ENCODE data around the gene SERPINE1.
"Not testable (repeated sequence)": the region's sequence is repeated elsewhere in the genome, so short reads cannot be mapped to it uniquely, and the experiment has no call there.

The SERPINE1 gene

DNA sequence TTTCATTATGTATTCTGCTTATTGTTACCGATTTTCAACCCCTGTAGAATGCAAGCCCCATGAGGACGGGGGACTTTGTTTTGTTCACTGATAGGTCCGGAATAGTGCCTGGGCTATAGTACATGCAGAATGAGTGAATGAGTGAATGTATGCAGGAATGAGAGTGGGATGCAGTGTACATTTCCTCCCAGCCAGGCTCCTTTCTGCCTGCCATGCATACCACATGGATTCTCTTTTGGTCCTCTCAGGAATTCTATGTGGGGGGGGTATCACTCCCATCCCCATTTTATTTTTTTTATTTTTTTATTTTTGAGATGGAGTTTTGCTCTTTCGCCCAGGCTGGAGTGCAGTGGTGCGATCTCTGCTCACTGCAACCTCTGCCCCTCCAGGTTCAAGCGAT is 24.9 kb upstream of the SERPINE1 start:
- DNase-seq (ENCODE audit: low read depth) = no peak

DNA sequence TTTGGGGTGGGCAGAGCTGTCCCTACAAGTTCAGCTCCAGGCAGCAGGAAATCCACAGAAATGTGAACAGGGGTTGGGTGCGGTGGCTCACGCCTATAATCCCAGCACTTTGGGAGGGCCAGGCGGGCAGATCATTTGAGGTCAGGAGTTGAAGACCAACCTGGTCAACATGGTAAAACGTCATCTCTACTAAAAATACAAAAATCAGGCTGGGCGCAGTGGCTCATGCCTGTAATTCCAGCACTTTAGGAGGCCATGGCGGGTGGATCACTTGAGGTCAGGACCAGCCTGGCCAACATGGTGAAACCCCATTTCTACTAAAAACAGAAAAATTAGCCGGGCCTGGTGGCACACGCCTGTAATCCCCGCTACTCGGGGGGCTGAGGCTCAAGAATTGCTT is 23.2 kb upstream of the SERPINE1 start:
- DNase-seq (ENCODE audit: low read depth) = not testable (repeated sequence)

DNA sequence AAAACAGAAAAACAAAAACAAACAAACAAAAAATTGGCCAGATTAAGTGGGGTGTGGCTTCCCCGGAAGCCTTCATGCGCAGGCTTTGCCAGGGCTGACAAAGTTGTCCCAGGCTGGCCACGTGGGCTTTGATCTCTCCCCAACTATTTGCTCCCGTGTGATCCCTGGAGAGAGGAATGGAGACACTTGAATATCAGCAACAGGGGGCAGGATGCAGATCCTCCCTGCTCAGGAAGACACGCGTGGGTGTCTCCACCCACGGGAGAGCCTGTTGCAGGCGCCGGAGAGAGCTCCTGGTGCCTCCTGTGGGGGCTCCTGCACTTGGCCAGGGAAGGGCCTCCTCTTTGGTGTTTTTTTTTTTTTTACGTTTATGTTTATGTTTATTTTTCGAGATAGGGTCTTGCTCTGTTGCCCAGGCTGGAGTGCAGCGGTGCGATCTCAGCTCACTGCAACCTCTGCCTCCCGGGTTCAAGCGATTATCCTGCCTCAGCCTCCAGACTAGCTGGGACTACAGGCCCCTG is 22.7 kb upstream of the SERPINE1 start:
- no peak for DNase-seq (ENCODE audit: low read depth)

DNA sequence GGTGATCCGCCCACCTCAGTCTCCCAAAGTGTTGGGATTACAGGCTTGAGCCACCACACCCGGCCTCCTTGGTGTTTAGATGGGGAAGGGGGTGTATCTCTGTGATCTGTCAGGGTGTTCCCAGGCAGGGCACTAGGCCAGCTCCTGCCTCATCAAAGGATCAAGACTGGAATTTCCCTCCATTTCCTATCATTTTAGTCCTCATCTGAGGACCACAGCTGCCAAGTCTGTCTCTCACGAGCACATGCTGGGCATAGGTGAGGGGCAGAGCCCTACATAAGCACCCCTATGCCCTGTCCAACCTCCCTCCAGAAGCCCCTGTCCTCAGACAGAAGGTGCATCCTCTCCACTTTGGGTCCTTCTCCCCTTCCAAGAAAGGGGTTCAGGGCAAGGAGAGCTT is 22.1 kb upstream of the SERPINE1 start:
- DNase-seq (ENCODE audit: low read depth) = no peak

DNA sequence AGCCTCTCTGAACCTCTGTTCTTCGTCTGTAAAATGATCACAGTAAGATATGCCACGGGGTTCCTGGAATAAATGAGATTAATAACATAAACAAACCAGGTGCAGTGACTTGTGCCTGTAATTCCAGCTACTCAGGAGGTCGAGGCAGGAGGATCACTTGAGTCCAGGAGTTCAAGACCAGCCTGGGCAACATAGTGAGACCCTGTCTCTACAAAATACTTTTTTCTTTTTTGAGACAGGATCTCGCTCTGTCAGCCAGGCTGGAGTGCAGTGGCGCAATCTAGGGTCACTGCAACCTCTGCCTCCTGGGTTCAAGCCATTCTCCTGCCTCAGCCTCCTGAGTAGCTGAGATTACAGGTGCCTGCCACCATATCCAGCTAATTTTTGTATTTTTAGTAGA is 21.7 kb upstream of the SERPINE1 start:
- DNase-seq (ENCODE audit: low read depth) = not testable (repeated sequence)

DNA sequence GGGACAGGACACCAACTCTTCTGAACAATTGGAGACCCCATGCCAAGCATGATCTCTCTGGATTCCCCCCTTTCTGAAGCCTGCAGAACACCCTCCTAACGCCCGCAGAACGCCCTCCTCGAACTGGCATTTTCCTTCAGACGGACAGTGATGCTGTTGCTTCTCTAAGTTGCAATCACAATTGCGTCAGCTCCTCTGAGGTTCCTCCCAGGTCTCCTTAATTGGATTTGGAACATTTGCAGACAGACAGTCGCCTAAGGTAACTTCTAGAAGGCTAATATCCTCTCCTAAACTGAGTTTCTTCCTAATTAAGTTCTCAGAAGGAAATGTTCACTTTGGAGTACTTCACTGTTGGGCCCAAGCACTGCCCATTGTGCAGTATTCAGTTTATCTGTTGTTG is 20.5 kb upstream of the SERPINE1 start:
- DNase-seq (ENCODE audit: low read depth) = no peak

DNA sequence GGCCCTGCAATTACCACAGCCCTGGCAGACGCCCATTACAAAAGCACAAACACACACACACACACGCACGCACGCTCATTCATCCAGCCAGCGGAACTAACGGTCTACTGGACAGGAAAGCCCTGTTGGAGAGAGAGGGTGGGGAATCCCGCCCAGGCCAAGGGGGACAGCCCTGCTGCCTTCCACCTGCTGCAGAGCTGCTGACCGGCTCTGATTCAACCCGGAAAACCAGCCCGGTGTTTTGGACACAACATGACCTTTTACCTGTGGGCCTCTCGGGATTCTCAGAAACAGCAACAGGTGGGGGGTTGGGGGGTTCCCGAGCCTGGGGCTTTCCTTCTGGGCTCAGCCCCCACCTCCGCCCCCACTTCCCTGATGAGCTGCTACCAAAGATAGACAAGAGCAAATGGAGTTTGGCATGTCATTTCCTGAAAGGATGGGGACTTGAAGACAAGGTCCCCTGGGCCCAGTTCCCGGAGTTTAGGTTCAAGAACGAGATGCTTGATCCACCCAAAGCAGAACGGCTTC is 18.5 kb upstream of the SERPINE1 start:
- DNase-seq (ENCODE audit: low read depth) = no peak

DNA sequence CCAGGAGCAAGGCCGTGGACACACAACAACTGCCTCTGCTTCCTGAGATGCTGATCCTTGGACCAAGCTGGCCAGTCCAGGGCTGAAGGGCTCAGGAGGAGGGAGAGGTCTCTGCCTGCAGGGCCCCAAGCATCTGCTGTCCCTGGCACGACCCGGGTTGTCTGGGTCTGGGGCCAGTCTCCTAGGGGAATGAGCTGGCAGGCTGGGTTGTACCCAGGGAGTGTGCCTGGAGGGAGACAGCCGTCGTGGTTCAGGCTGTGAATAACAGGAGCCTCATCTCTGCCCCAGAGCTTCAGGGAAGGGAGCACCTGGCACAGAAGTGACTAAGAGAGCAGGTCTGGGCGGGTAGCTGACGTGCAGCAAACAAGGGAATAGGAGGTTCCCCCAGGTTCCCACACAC is 17.9 kb upstream of the SERPINE1 start:
- no peak for DNase-seq (ENCODE audit: low read depth)

DNA sequence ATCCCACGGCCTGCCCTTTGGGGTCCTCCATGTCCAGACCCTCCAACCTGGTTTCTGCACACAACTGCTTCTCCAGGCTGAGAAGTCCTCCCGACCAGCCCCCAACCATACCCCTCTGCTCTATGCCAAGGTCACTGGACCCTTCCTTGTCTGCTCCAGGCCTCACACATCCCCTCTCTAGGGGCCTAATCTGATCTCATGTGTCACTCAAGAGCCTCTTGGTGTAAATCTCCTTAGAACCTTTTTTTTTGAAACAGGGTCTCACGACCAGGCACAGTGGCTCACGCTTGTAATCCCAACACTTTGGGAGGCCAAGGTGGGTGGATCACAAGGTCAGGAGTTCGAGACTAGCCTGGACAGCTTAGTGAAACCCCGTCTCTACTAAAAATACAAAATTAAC is 17.5 kb upstream of the SERPINE1 start:
- no peak for DNase-seq (ENCODE audit: low read depth)

DNA sequence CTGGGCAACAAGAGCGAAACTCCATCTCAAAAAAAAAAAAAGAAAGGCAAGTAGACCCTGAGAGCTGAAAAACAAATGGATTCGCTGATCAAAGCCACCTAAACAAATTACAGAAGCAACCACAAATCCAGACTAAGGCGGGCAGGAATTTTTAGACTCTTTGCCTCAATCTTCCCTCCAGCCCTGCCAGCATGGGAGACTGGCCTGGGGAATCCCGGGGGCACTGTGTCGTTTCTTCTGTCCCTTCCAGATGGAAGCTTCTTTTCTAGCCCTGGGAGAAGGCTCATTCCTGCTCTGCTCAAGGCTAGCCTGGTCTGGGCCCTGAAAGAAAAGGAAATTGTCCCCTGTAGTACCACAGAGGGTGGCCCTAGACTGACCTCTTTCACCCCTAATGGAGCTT is 15.6 kb upstream of the SERPINE1 start:
- no peak for DNase-seq (ENCODE audit: low read depth)

DNA sequence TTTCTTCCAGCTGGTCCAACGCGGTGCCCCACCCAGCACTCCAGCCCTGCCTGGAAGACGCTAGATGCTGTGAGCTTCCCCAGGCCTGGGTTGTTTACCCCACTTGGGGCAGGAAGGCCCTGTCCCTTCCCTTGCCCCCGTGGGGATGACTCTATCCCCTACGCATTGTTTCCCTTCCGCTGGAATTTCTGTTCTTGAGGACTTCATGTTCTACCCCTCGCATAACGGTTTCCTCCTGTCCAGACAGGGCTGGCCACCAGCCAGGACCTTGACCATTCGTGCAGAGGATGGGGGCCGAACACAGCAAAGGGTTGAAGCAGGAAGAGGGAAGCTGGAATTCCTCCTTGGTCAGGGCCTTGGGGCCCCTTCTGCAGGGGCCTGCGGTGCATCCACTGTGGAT is 14.7 kb upstream of the SERPINE1 start:
- DNase-seq (ENCODE audit: low read depth) = no peak

DNA sequence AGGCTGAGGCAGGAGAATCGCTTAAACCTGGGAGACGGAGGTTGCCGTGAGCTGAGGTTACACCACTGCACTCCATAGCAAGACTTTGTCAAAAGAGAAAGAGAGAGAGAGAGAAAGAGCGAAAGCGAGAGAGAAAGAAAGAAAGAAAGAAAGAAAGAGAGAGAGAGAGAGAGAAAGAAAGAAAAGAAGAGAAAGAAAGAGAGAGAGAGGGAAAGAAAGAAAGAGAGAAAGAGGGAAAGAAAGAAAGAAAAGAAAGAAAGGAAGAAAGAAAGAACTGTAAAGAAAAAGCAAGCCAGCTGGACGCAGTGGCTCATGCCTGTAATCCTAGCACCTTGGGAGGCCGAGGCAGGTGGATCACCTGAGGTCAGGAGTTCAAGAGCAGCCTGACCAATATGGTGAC is 13.8 kb upstream of the SERPINE1 start:
- not testable (repeated sequence) for DNase-seq (ENCODE audit: low read depth)

DNA sequence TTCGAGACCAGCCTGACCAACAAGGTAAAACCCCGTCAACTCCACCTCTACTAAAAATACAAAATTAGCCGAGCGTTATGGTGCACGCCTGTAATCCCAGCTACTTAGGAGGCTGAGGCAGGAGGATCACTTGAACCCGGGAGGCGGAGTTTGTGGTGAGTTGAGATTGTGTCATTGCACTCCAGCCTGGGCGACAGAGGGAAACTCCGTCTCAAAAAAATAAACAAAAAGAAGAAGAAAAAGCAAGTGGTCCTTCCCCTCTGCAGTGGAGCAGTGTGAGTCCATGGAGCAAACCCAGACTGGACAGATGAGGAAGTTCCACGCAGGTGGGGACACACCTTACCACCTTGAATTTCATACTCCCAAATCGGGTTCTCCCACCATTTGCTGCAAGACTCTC is 13.1 kb upstream of the SERPINE1 start:
- no peak for DNase-seq (ENCODE audit: low read depth)

DNA sequence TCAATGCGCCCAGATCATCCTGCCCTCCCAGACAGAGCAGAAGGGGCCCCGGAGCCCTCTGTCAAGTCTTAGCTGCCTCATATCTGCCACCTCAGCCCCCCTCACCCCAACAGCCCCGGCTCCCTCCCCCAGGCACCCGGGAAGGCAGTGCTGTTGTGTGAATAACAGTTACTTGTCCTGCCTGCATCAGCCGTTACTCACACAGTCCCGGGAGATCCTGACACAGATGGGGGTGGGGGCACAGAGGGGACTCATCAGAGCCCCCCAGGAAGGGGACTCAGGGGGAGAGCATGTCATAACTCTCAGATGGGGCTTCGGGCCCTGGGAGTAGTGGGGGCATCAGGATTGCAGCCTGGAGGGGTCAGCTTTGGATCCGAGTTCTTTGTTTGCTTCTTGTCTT is 12.4 kb upstream of the SERPINE1 start:
- DNase-seq (ENCODE audit: low read depth) = no peak

DNA sequence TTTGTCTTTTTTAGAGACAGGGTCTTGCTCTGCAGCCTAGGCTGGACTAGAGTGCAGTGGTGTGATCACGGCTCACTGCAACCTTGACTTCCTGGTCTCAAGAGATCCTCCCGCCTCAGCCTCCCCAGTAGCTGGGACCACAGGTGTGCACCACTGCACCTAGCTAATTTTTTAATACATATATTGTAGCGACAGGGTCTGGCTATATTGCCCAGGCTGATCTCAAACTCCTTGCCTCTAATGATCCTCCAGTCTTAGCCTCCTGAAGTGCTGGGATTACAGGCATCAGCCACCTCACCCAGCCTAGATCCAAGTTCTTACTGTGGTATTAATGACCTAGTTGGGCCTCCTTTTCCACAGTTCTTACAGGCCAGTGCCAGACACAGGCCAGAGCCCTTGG is 11.7 kb upstream of the SERPINE1 start:
- no peak for DNase-seq (ENCODE audit: low read depth)

DNA sequence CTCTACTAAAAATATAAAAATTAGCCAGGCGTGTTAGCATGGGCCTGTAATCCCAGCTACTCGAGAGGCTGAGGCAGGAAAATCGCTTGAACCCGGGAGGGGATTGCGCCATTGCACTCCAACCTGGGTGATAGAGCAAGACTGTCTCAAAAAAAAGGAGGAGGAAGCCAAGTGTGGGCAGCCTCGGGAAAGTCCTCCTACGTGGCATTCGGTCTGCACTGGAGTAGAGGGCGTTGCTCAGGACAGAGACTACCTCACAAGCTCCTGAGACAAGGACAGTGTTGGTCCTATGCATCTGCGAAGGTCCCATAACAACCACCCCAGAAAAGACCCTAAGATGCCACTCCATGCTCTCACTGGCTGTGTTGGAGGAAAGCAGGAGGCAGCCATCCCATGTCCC is 10.0 kb upstream of the SERPINE1 start:
- no peak for DNase-seq (ENCODE audit: low read depth)

DNA sequence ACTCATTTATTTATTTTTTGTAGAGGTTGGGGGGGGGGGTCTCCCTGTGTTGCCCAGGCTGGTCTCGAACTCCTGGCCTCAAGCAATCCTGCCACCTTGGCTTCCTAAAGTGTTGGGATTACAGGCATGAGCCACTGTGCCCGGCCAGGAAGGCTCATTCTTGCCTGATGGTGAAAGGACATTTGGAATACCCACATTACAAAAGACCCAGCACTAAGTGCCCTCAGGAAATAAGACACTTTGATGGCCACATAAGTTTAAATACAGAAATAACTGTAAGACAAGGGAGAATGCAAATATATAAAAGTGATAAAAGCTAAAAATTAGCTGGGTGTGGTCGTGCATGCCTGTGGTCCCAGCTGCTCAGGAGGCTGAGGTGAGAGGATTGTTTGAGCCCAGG is 8.0 kb upstream of the SERPINE1 start:
- DNase-seq (ENCODE audit: low read depth) = no peak

DNA sequence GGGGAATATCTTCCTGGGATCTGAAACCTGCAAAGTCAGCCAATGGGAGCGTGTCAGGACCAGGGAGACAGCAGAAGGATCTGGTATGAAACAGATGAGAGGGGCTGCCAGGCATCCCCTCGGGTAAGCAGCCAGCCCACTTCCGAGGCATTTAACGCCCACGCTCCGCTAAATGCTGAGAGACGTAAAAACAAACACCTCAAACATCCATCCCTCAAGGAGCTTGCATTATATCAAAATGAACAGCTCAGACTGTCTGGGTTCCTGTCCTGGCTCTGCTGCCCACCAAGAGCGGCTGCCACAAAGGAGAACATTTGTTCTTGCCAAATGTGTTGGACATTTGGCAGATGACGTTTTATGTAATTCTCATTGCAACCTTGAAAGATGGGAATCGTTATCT is 7.0 kb upstream of the SERPINE1 start:
- no peak for DNase-seq (ENCODE audit: low read depth)

DNA sequence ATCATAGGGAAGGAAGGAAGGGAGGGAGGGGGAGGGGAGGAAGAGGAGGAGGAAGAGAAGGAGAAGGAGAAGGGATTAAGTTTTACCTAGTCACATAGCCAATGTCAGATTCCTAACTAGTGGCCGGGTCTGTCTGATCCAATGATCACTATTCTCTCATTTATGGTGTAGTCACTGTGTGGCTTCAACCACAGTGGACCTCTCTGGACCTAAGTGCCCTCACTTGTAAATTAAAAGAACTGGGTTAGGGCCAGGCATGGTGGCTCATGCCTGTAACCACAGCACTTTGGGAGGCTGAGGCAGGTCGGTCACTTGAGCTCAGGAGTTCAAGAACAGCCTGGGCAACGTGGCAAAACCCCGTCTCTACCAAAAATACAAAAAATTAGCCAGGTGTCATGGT is 6.6 kb upstream of the SERPINE1 start:
- DNase-seq (ENCODE audit: low read depth) = no peak

DNA sequence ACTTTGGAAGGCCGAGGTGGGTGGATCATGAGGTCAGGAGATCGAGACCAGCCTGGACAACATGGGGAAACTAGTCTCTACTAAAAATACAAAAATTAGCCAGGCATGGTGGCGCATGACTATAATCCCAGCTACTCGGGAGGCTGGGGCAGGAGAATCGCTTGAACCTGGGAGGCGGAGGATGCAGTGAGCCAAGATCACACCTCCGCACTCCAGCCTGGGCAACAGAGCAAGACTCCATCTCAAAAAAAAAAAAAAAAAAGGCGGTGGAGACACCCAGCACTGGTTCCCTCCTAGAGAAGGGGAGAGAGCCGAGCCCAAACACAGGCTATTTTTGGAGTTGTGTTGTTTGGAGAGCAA is 5.3 kb upstream of the SERPINE1 start:
- not testable (repeated sequence) for DNase-seq (ENCODE audit: low read depth)

DNA sequence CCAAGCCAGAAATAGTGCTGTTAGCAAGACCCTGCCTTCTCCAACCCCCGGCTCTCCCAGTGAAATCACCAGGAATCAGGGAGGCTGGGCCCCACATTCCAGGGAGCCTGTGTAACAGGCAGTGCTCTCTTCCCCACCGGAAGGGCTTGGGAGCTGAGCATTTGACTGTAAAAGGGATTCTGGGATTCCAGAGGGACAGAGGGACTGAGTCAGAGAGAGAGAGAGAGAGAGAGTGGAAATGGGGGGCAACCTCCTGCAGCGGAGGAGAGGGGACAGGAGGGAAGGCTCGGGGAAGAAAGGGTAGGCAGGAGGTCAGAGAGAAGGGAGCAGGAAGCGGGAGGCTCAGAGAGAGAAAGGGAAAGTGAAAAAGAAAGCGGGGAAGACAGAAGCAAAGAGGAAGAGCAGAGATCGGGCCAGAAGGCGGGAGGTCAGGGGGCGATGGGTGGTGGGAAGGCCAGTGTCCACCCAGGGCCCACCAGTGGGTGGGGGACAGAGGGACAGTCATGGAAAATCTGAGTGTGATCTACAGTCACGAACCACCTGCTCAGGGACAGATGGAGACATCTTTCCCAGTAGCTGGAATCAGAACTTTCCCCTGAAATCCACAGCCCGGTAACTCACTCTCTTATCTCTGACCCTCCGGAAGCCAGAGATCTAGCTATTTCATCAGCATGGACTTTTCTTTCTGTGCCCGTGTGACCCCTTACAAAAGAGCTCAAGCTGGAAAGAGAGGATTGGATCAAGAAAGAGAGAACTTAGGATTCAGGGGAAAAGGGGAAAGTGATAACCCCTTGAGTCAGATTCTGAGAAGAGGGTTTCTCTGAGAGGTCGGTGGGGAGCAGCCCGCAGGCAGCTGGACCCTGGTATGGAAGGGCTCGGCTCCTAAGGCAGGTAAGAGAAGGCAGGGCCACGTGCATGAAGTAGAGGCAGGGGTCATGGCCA is 4.6 kb upstream of the SERPINE1 start:
- DNase-seq (ENCODE audit: low read depth) = no peak

DNA sequence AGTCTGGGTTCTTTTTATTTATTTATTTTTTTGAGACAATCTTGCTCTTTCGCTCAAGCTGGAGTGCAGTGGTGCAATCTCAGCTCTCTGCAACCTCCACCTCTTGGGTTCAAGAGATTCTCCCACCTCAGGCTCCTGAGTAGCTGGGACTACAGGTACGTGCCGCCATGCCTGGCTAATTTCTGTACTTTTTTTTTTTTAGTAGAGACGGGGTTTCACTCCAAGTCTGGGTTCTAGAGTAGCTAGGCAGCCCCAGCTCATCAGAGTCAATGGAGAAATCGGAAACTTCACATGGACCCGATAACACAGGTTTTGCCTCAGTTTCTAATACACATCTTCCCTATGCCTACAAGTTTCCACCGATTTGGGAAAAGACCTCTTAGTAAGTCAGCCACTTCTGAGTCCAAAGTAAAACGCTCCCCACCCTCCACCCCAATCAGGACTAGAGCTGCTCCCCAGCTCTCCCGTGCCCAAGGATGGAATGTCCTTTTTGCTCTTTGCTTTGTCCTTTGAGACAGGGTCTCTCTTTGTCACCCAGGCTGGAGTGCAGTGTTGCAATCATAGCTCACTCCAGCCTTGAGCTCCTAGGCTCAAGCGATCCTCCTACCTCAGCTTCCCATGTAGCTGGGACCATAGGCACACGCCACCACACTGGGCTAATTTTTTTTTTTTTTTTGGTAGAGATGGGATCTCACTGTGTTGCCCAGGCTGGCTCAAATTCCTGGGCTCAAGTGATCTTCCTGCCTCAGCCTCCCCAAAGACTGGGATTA is 3.8 kb upstream of the SERPINE1 start:
- no peak for DNase-seq (ENCODE audit: low read depth)

DNA sequence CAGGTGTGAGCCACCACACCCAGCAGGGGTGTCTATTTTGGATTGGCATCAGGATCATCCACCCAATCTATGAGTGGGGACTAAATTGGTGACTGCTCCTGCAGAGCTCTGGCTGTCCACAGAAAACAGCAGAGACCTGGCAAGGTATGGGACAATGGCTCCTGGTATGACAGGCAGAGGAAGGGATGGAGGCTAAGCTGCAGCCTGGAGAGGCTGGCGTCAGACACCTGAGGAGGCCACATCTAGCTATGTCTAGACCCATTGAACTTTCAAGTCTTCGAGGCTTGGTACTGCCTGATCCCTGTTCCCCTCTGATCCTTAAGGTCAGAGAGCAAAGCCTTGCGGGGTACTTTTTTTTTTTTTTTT is 3.2 kb upstream of the SERPINE1 start:
- DNase-seq (ENCODE audit: low read depth) = no peak

Data from stimulated activated CD8-positive, alpha-beta memory T cell treated with anti-CD3 and anti-CD28 coated beads, Interleukin-7, amount 100 ng/mL, for 24 hours (primary cell).